NT2/D1 (cell line): ENCODE measurements around the gene PTRH1.
"Not testable (repeated sequence)": the region's sequence is repeated elsewhere in the genome, so short reads cannot be mapped to it uniquely, and the experiment has no call there.

ENCODE experiments used
- SUZ12 ChIP-seq: IDR thresholded peaks from 2 replicates; pipeline ENCODE4 v1.6.1; 2011; ENCODE audit not compliant: insufficient read length, insufficient read depth; ENCODE audit errors: extremely low read depth
- YY1 ChIP-seq: IDR thresholded peaks from 2 replicates; pipeline ENCODE4 v1.6.1; 2011; ENCODE audit not compliant: insufficient read length, insufficient read depth
- ZNF274 ChIP-seq: IDR thresholded peaks from 2 replicates; pipeline ENCODE4 v1.6.1; 2011; ENCODE audit warnings: mild to moderate bottlenecking, low read depth, low read length

GRCh38 chr9:127756776-127757175, 41.3 kb upstream of the PTRH1 start:
- TF ChIP-seq ZNF274, YY1, SUZ12: not testable (repeated sequence)
